ENCODE data around the gene MAPK7.

The MAPK7 gene

GRCh38 chr17:19378416-19379360, at the start of gene MAPK7:
Gene MAPK7 (plus strand): TSS chr17:19378498. CDS start chr17:19378901, 403 bp downstream.
- no peaks in the 10 kb centered on the region for H3K9me3 ChIP-seq (ENCODE audit: low read depth, low read length)
- peak within 1 kb of the TSS; percentile 85 for H3K9ac ChIP-seq (ENCODE audit: insufficient read length)
- DNase-seq (ENCODE audit: low read depth, low spot score): no peak
- H3K4me3 ChIP-seq: peak within 1 kb of the TSS; percentile 95
- H3K27ac ChIP-seq: peak within 1 kb of the TSS; percentile 92
- peaks cover 32% of the 10 kb centered on the region for H3K36me3 ChIP-seq (ENCODE audit: insufficient read depth, low read length)
- no peak for TF ChIP-seq FOXP2 (optimal IDR thresholded peaks at IDR 0.05; ENCODE audit: control extremely low read depth, extremely low read length, insufficient read depth)
- no peak for TF ChIP-seq POLR2AphosphoS5 (IDR thresholded peaks at IDR 0.05; ENCODE audit: borderline replicate concordance, low read depth, low read length)
- TF ChIP-seq EZH2 (IDR thresholded peaks at IDR 0.05): no peak

- TF ChIP-seq FOXP2 (optimal IDR thresholded peaks at IDR 0.05; ENCODE audit: control extremely low read depth, extremely low read length, insufficient read depth) (no peak), EZH2 (IDR thresholded peaks at IDR 0.05) (no peak)
- H3K9ac ChIP-seq (ENCODE audit: insufficient read length): no peak overlapping the region
- H3K36me3 ChIP-seq (ENCODE audit: insufficient read depth, low read length): peaks cover 7% of the 10 kb centered on the region
- H3K4me3 ChIP-seq: no peak overlapping the region
- peaks cover 6% of the 10 kb centered on the region; the same call in 1 of the 2 replicates for H3K9me3 ChIP-seq (ENCODE audit: low read depth, low read length)
- no peak overlapping the region for H3K27ac ChIP-seq
- no peak for DNase-seq (ENCODE audit: low read depth, low spot score)
These were observed 49.2 kb upstream of the MAPK7 start for GRCh38 chr17:19329136-19329535.

GRCh38 chr17:19329839-19330238, 48.5 kb upstream of the MAPK7 start:
- no peak for TF ChIP-seq POLR2AphosphoS5 (IDR thresholded peaks at IDR 0.05; ENCODE audit: borderline replicate concordance, low read depth, low read length)
- Histone ChIP-seq H3K27ac (no peak overlapping the region), H3K36me3 (ENCODE audit: insufficient read depth, low read length) (peaks cover 6% of the 10 kb centered on the region), H3K4me3 (no peak overlapping the region), H3K9ac (ENCODE audit: insufficient read length) (no peak overlapping the region), H3K9me3 (ENCODE audit: low read depth, low read length) (peaks cover 6% of the 10 kb centered on the region; the same call in 1 of the 2 replicates)
- no peak for DNase-seq (ENCODE audit: low read depth, low spot score)

DNA sequence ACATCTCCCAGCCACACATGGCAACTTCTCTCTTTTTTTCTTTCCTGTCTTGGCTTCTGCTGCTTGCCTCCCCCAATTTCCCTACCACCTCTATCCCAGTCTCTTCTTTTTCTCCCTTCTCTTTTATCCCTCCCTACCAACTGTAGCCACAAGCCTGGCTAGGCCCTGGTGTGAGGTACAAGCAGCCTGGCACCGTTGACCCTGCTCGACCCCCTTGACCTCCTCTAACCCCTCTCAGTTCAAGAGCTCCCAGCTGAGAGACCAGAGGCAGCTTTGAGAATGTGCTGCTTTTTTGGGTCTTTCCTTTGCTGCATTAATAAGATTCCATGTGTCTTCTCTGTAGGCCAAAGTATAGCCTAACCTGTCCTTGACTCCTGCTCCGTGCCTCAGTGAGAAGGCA, 48.0 kb upstream of the MAPK7 start:
- Histone ChIP-seq H3K27ac (no peak overlapping the region), H3K36me3 (ENCODE audit: insufficient read depth, low read length) (peaks cover 1% of the 10 kb centered on the region)

DNA sequence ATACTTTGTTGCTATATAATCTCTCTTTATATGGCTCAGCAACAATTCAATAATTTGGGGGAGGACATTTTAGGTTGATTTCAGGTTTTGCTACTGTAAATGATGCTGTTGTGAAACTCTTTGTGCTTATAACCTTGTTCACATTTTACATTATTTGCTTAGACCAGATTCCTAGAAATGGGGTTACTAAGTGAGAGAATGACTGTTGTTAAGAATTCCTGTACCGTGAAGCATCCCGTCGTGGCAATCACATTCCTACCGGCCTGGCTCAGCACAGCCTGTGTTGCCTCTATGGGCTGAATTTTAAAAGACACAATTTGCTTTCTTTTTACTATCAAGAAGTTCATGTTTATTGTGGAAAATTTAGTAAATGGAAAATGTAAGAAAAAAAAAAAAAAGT, 47.2 kb upstream of the MAPK7 start:
- H3K4me3 ChIP-seq: no peak overlapping the region
- TF ChIP-seq POLR2AphosphoS5 (IDR thresholded peaks at IDR 0.05; ENCODE audit: borderline replicate concordance, low read depth, low read length) (no peak), FOXP2 (optimal IDR thresholded peaks at IDR 0.05; ENCODE audit: control extremely low read depth, extremely low read length, insufficient read depth) (no peak), EZH2 (IDR thresholded peaks at IDR 0.05) (no peak)
- no peak overlapping the region for H3K9ac ChIP-seq (ENCODE audit: insufficient read length)
- H3K9me3 ChIP-seq (ENCODE audit: low read depth, low read length): no peaks in the 10 kb centered on the region
- no peak overlapping the region for H3K27ac ChIP-seq
- no peak for DNase-seq (ENCODE audit: low read depth, low spot score)
- H3K36me3 ChIP-seq (ENCODE audit: insufficient read depth, low read length): no peaks in the 10 kb centered on the region; the same call in 1 of the 2 replicates

More for the DNA sequence above, 48.0 kb upstream of the MAPK7 start:
- Histone ChIP-seq H3K9me3 (ENCODE audit: low read depth, low read length) (peaks cover 2% of the 10 kb centered on the region; the same call in 1 of the 2 replicates), H3K9ac (ENCODE audit: insufficient read length) (no peak overlapping the region), H3K4me3 (no peak overlapping the region)
- DNase-seq (ENCODE audit: low read depth, low spot score): no peak
- TF ChIP-seq EZH2 (IDR thresholded peaks at IDR 0.05): no peak
- TF ChIP-seq FOXP2 (optimal IDR thresholded peaks at IDR 0.05; ENCODE audit: control extremely low read depth, extremely low read length, insufficient read depth): no peak
- TF ChIP-seq POLR2AphosphoS5 (IDR thresholded peaks at IDR 0.05; ENCODE audit: borderline replicate concordance, low read depth, low read length): no peak

GRCh38 chr17:19331543-19332245, 46.6 kb upstream of the MAPK7 start:
- DNase-seq (ENCODE audit: low read depth, low spot score): no peak
- Histone ChIP-seq H3K9me3 (ENCODE audit: low read depth, low read length) (no peaks in the 10 kb centered on the region), H3K27ac (no peak overlapping the region), H3K36me3 (ENCODE audit: insufficient read depth, low read length) (no peaks in the 10 kb centered on the region; the same call in 1 of the 2 replicates), H3K9ac (ENCODE audit: insufficient read length) (no peak overlapping the region), H3K4me3 (no peak overlapping the region)
- TF ChIP-seq FOXP2 (optimal IDR thresholded peaks at IDR 0.05; ENCODE audit: control extremely low read depth, extremely low read length, insufficient read depth) (no peak), EZH2 (IDR thresholded peaks at IDR 0.05) (no peak)

GRCh38 chr17:19332371-19333131, 45.7 kb upstream of the MAPK7 start:
- no peaks in the 10 kb centered on the region; the same call in 1 of the 2 replicates for H3K36me3 ChIP-seq (ENCODE audit: insufficient read depth, low read length)
- no peak overlapping the region for H3K4me3 ChIP-seq
- no peak overlapping the region for H3K9ac ChIP-seq (ENCODE audit: insufficient read length)
- no peak for DNase-seq (ENCODE audit: low read depth, low spot score)
- no peak overlapping the region for H3K27ac ChIP-seq
- TF ChIP-seq FOXP2 (optimal IDR thresholded peaks at IDR 0.05; ENCODE audit: control extremely low read depth, extremely low read length, insufficient read depth) (no peak), POLR2AphosphoS5 (IDR thresholded peaks at IDR 0.05; ENCODE audit: borderline replicate concordance, low read depth, low read length) (no peak), EZH2 (IDR thresholded peaks at IDR 0.05) (no peak)
- H3K9me3 ChIP-seq (ENCODE audit: low read depth, low read length): no peaks in the 10 kb centered on the region

- no peaks in the 10 kb centered on the region for H3K9me3 ChIP-seq (ENCODE audit: low read depth, low read length)
- H3K27ac ChIP-seq: no peak overlapping the region
- no peak overlapping the region for H3K4me3 ChIP-seq
- no peak for DNase-seq (ENCODE audit: low read depth, low spot score)
- no peaks in the 10 kb centered on the region; the same call in 1 of the 2 replicates for H3K36me3 ChIP-seq (ENCODE audit: insufficient read depth, low read length)
- TF ChIP-seq EZH2 (IDR thresholded peaks at IDR 0.05) (no peak), FOXP2 (optimal IDR thresholded peaks at IDR 0.05; ENCODE audit: control extremely low read depth, extremely low read length, insufficient read depth) (no peak), POLR2AphosphoS5 (IDR thresholded peaks at IDR 0.05; ENCODE audit: borderline replicate concordance, low read depth, low read length) (no peak)
- H3K9ac ChIP-seq (ENCODE audit: insufficient read length): no peak overlapping the region
These were observed 45.2 kb upstream of the MAPK7 start for GRCh38 chr17:19333132-19333440.
